ENCODE data around the gene UBASH3B.

DNA sequence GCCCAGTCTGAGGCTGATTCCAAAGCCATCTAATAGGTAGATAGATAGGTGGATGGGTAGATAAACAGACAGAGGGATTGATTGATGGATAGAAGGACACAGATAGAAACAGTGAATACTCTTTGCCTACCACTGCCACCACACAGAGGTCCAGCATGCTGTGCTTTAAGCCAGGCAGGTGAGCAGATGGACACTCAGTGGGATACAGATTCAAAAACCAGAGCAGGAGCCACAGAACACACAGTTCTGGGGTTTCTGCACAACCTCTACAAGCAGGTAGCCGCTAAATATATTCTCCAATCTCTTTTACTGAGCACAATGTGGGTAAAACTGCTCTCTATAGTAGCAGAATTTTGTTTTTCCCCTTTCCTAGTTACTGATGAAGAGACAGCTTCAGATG is 206.6 kb downstream of the UBASH3B start:
- TF ChIP-seq POLR2AphosphoS5 (IDR thresholded peaks at IDR 0.05; ENCODE audit: borderline replicate concordance, low read depth, low read length) (no peak), EZH2 (IDR thresholded peaks at IDR 0.05) (no peak), FOXP2 (optimal IDR thresholded peaks at IDR 0.05; ENCODE audit: control extremely low read depth, extremely low read length, insufficient read depth) (no peak)
